K562 (cell line): Measurements from ENCODE around the gene ADGRB2. TPM values are rescaled to one million over a fixed set of nuclear protein-coding genes. Genes with fewer than 3 reads are reported as not detected.

Source experiments
- BRCA1 ChIP-seq, 2 experiments: fragments of 450-650 bp in 1 of 2; sonication (generic) in 1 of 2; formaldehyde crosslinking in 1 of 2; IDR thresholded peaks; 2 replicates each; pipeline versions ENCODE4 v1.5.0 to v1.6.1; 2017 to 2020; ENCODE audit warnings: mild to moderate bottlenecking in 1 of 2, missing genetic modification reagents in 1 of 2
- CBFA2T2 ChIP-seq: fragments of 450-650 bp; conservative IDR thresholded peaks from 2 replicates; pipeline ENCODE4 v1.6.1; 2017; ENCODE audit warnings: mild to moderate bottlenecking
- CHAMP1 ChIP-seq: fragments of 450-650 bp; IDR thresholded peaks from 2 replicates; pipeline ENCODE4 v1.6.1; 2016; ENCODE audit warnings: mild to moderate bottlenecking
- JUNB ChIP-seq: fragments of 450-650 bp; formaldehyde crosslinking; conservative IDR thresholded peaks from 2 replicates; pipeline ENCODE4 v1.4.0; 2020; ENCODE audit warnings: mild to moderate bottlenecking
- MBD2 ChIP-seq: sonication (generic); IDR thresholded peaks from 2 replicates; pipeline ENCODE4 v1.6.1; 2016; ENCODE audit warnings: low read depth, borderline replicate concordance
- MNT ChIP-seq, 2 experiments: fragments of 450-650 bp; conservative IDR thresholded peaks; 2 replicates each; pipeline ENCODE4 v1.6.1; 2017; ENCODE audit warnings: mild to moderate bottlenecking in 2 of 2, moderate library complexity in 2 of 2
- NEUROD1 ChIP-seq: fragments of 150-350 bp; IDR thresholded peaks from 2 replicates; pipeline ENCODE4 v1.6.1; 2014; ENCODE audit warnings: borderline replicate concordance, low read length, low read depth; ENCODE audit not compliant: partially characterized antibody
- NFYB ChIP-seq: IDR thresholded peaks from 2 replicates; pipeline ENCODE4 v1.6.1; 2011; ENCODE audit warnings: mild to moderate bottlenecking, moderate library complexity; ENCODE audit not compliant: insufficient read length; ENCODE audit errors: extremely low read depth
- RFX7 ChIP-seq: fragments of 250-450 bp; sonication (Bioruptor Pico); IDR thresholded peaks from 2 replicates; pipeline ENCODE4 v1.5.1; 2021; ENCODE audit warnings: mild to moderate bottlenecking
- TAL1 ChIP-seq: fragments of 450-650 bp; IDR thresholded peaks from 2 replicates; pipeline ENCODE4 v1.6.1; 2016; ENCODE audit warnings: mild to moderate bottlenecking
- TFAM ChIP-seq: fragments of 250-450 bp; sonication (Bioruptor Pico); conservative IDR thresholded peaks from 2 replicates; pipeline ENCODE4 v1.5.0; 2021; ENCODE audit warnings: mild to moderate bottlenecking, moderate library complexity
- THRA ChIP-seq: fragments of 450-650 bp; IDR thresholded peaks from 2 replicates; pipeline ENCODE4 v1.6.1; 2017; ENCODE audit warnings: mild to moderate bottlenecking, moderate library complexity
- ZBTB11 ChIP-seq, 3 experiments: fragments of 200-800 bp in 1 of 3; fragments of 250-450 bp in 1 of 3; fragments of 450-650 bp in 1 of 3; sonication (Bioruptor Pico) in 1 of 3; sonication (Bioruptor generic) in 1 of 3; formaldehyde crosslinking in 1 of 3; IDR thresholded peaks; 2 replicates each; pipeline versions ENCODE4 v1.6.1 to v1.8.0; 2016 to 2022; ENCODE audit warnings: mild to moderate bottlenecking in 2 of 3, missing genetic modification characterization in 2 of 3, missing compliant biosample characterization in 1 of 3, moderate library complexity in 1 of 3
- ZNF512 ChIP-seq: IDR thresholded peaks from 2 replicates; pipeline ENCODE4 v1.6.1; 2016; ENCODE audit warnings: missing genetic modification characterization, missing compliant biosample characterization
- polyA plus RNA-seq, 8 experiments: library from polyadenylated mRNA; depleted of rRNA in 4 of 8; stranded (reverse) in 5 of 8; unstranded in 3 of 8; fragments of >200 nt; fragmentation: Nextera tagmentation in 2 of 8; fragmentation: Illumina TruSeq in 1 of 8; extraction: Ambion mirVana in 2 of 8; extraction: Trizol in 1 of 8; gene quantifications; 2 replicates each; pipeline versions ENCODE4 v1.2.1 to v1.2.3, GENCODE V29; 2011 to 2014; ENCODE audit warnings: inconsistent platforms in 1 of 8, missing spikeins in 1 of 8
- total RNA-seq, 7 experiments: library from RNA; depleted of rRNA in 6 of 7; stranded (reverse); fragments of >200 nt in 6 of 7; fragmentation: Illumina TruSeq in 2 of 7; extraction: Trizol in 2 of 7; gene quantifications; 2 replicates each; pipeline versions ENCODE4 v1.2.1 to v1.2.3, GENCODE V29; 2011 to 2021; ENCODE audit warnings: low replicate concordance in 1 of 7

Gene ADGRB2
- total and polyA plus RNA-seq, 9 of the 15 experiments (the other 6 are each of a cell fraction or from before 2014, with no cell fraction given), result 0.04 to 0.23 (median 0.20) TPM; not detected in 2

GRCh38 chr1:31769720-31770390 is 5.7 kb upstream of the ADGRB2 start (continued):
- peak in 1 of 3 experiments; percentile 5; a peak in 1 of 6 replicates for TF ChIP-seq ZBTB11 (CRISPR knock-in tag; IDR thresholded peaks at IDR 0.05)
- TF ChIP-seq ZNF512, result no peak
- no peak for TF ChIP-seq MNT (conservative IDR thresholded peaks at IDR 0.05)
- TF ChIP-seq THRA, result no peak
- 0 out of 2 replicates have a peak, but pooled peaks have one; percentile 7 for TF ChIP-seq TAL1
- 0 out of 2 replicates have a peak, but pooled peaks have one; percentile 0 for TF ChIP-seq JUNB
- no peak for TF ChIP-seq BRCA1 (IDR thresholded peaks at IDR 0.05)
- no peak for TF ChIP-seq BRCA1 (CRISPR knock-in tag; IDR thresholded peaks at IDR 0.05)
- peak; percentile 37 for TF ChIP-seq CBFA2T2
- no peak for TF ChIP-seq NEUROD1
- TF ChIP-seq CHAMP1, result no peak
- no peak for TF ChIP-seq TFAM (CRISPR knock-in tag)
- TF ChIP-seq NFYB, result no peak
- TF ChIP-seq RFX7 (CRISPR knock-in tag), result no peak
- no peak for TF ChIP-seq MBD2
